Transverse colon (tissue), 4 donors: ENCODE data around the gene CCN2. TPM values are rescaled to one million over a fixed set of nuclear protein-coding genes. Genes with fewer than 3 reads are reported as not detected.
A peak's percentile ranks its signal among the peaks of the same experiment; 100 is the strongest.

Source experiments
- DNase-seq: peaks from one replicate; pipeline ENCODE4 v3.0.0-alpha.2; 2019
- H3K27ac ChIP-seq, 4 donors: fragments of 200-600 bp; sonication (generic); 2 replicates each; pipeline ENCODE4 v1.5.1; 2016 to 2018; ENCODE audit warnings: inconsistent platforms in 4 of 4
- H3K27me3 ChIP-seq: fragments of 200-600 bp; sonication (generic); 2 replicates; pipeline ENCODE4 v1.5.1; 2017; ENCODE audit warnings: inconsistent platforms
- H3K36me3 ChIP-seq, 4 donors: fragments of 200-600 bp; sonication (generic); 2 replicates each; pipeline ENCODE4 v1.5.1; 2017 to 2019; ENCODE audit warnings: inconsistent platforms in 4 of 4
- H3K4me1 ChIP-seq, 4 donors: fragments of 200-600 bp; sonication (generic); 2 replicates each; pipeline ENCODE4 v1.5.1; 2017 to 2020; ENCODE audit warnings: inconsistent platforms in 4 of 4
- H3K4me3 ChIP-seq, 4 donors: fragments of 200-600 bp; sonication (generic); 1 replicate in 1 of 4; 2 replicates in 3 of 4; pipeline versions ENCODE4 v1.5.1 to v1.6.1; 2017 to 2019; ENCODE audit warnings: inconsistent platforms in 4 of 4
- H3K9me3 ChIP-seq, 2 donors: fragments of 200-600 bp; sonication (generic); 2 replicates each; pipeline ENCODE4 v1.5.1; 2017 to 2019; ENCODE audit warnings: inconsistent platforms in 2 of 2
- EP300 ChIP-seq: sonication (generic); formaldehyde crosslinking; IDR thresholded peaks from one replicate; pipeline ENCODE4 v1.6.1; 2017; ENCODE audit warnings: antibody characterized with exemption, low read depth
- POLR2A ChIP-seq: fragments of 450-650 bp; IDR thresholded peaks from one replicate; pipeline ENCODE4 v1.6.1; 2016; ENCODE audit warnings: antibody characterized with exemption, mild to moderate bottlenecking, moderate library complexity
- POLR2AphosphoS5 ChIP-seq, 3 donors: sonication (generic); formaldehyde crosslinking; IDR thresholded peaks; one replicate each; pipeline ENCODE4 v1.6.1; 2016; ENCODE audit warnings: antibody characterized with exemption in 3 of 3
- WGBS, 2 donors: methylation state at CpG; one replicate each; pipeline ENCODE4 v1.1.5; 2018; ENCODE audit warnings: low coverage in 1 of 2; 5-methylcytosine and 5-hydroxymethylcytosine counted together
- in situ Hi-C, 4 donors: fragments of 200-750 bp; cut with MboI; loops; one replicate each; pipeline versions ENCODE4 v1.15.0 to v1.15.1; 2017; ENCODE audit warnings: low sequenced_read_pairs in 3 of 4, low pct_ligation_motif_present in 1 of 4, low pct_unique_long_range_greater_than_20kb in 1 of 4
- intact Hi-C: fragments of 100-400 bp; cut with DNase I; formaldehyde crosslinking; loops from one replicate; pipeline ENCODE4 v1.15.1; 2023; ENCODE audit warnings: low total_unique reads
- total RNA-seq, 4 donors: library from RNA; depleted of rRNA; stranded (reverse); fragments of >200 nt; gene quantifications; one replicate each; pipeline ENCODE4 v1.1.0, GENCODE V29; 2016
- TF ChIP-seq, protein P1 (sequence below), 5 experiments: fragments of 200-600 bp in 3 of 5; fragments of 450-650 bp in 2 of 5; sonication (generic) in 3 of 5; IDR thresholded peaks; 1 replicate in 2 of 5; 2 replicates in 3 of 5; pipeline ENCODE4 v1.5.1; 2016 to 2017; ENCODE audit warnings: antibody characterized with exemption in 5 of 5, inconsistent platforms in 3 of 5, mild to moderate bottlenecking in 2 of 5, moderate library complexity in 1 of 5

Gene CCN2
- total RNA-seq, 4 donors from 2014 or later: 37.0 to 146 (median 58.0) TPM

DNA sequence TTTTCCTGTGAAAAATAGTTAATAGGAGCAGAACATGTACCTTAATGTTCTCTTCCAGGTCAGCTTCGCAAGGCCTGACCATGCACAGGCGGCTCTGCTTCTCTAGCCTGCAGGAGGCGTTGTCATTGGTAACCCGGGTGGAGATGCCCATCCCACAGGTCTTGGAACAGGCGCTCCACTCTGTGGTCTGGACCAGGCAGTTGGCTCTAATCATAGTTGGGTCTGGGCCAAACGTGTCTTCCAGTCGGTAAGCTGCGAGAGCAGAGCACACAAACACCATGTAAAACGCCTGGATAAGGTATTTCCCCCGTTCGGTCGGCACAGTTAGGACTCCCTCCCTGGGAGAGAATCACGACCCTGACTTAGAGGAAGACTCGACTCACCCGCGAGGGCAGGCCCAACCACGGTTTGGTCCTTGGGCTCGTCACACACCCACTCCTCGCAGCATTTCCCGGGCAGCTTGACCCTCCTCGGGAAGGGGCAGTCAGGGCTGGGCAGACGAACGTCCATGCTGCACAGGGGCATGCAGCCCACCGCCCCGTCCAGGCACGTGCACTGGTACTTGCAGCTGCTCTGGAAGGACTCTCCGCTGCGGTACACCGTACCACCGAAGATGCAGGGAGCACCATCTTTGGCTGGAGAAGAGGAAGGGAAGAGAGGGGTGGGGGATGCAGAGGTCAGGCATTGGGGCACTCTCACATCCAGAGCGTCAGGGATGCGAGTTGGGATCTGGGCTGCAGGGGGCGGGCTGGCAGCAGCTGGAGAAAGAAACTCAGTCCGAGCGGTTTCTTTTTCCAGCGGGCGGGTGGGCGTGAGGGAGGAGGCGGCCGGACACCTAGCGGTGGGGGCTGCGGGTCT lies 1.0 kb downstream of the CCN2 start:
- DNase-seq: peak; percentile 83
- in situ Hi-C loops (loop anchor here in 1 of 4 donors (25.0 kb wide), 1 partner anchor 262 kb away; no protein-coding TSS in a partner anchor), intact Hi-C loops (no loop called here)
- TF ChIP-seq POLR2AphosphoS5 (IDR thresholded peaks at IDR 0.05) (peak; percentile 19 to 48 (median 35)), POLR2A (peak; percentile 1), EP300 (no peak)
- TF ChIP-seq, protein P1, sequence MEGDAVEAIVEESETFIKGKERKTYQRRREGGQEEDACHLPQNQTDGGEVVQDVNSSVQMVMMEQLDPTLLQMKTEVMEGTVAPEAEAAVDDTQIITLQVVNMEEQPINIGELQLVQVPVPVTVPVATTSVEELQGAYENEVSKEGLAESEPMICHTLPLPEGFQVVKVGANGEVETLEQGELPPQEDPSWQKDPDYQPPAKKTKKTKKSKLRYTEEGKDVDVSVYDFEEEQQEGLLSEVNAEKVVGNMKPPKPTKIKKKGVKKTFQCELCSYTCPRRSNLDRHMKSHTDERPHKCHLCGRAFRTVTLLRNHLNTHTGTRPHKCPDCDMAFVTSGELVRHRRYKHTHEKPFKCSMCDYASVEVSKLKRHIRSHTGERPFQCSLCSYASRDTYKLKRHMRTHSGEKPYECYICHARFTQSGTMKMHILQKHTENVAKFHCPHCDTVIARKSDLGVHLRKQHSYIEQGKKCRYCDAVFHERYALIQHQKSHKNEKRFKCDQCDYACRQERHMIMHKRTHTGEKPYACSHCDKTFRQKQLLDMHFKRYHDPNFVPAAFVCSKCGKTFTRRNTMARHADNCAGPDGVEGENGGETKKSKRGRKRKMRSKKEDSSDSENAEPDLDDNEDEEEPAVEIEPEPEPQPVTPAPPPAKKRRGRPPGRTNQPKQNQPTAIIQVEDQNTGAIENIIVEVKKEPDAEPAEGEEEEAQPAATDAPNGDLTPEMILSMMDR (IDR thresholded peaks at IDR 0.05): peak; percentile 50 to 80 (median 61)
- Histone ChIP-seq H3K4me3 (peak overlapping the region; percentile 68 to 83 (median 81)), H3K9me3 (no peaks in the 10 kb centered on the region), H3K4me1 (peaks cover 1 to 34% (median 17%) of the 10 kb centered on the region in 4 donors), H3K27ac (peak overlapping the region; percentile 95 to 97 (median 96)), H3K27me3 (no peaks in the 10 kb centered on the region), H3K36me3 (no peaks in the 10 kb centered on the region)
- 8% methylated on average over 42 of the region's 42 CpGs; no CpG with 5 or more reads in 1 of the 2 donors for WGBS, 2 donors

DNA sequence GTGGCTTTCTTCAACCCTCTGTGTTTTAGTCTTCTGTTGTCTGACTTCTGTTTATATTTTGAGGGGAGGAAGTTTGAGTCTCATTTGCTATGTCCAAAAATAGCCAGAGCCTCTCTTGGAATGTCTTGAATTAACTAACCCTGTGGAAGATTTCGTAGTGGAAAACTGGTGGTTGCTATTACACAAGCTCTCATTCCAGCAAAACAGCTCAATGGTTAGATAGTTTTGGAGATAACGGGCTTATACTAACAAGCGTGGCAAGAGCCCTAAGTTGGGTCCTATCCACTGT lies 1.6 kb downstream of the CCN2 start:
- peak overlapping the region; percentile 95 to 97 (median 96) for H3K27ac ChIP-seq
- H3K27me3 ChIP-seq: no peaks in the 10 kb centered on the region
- H3K4me3 ChIP-seq: peak overlapping the region; percentile 68 to 83 (median 81)
- no peak for DNase-seq
- TF ChIP-seq EP300 (no peak), POLR2AphosphoS5 (IDR thresholded peaks at IDR 0.05) (peak in 1 of 3 donors; percentile 18), POLR2A (peak; percentile 26)
- TF ChIP-seq, protein P1 (IDR thresholded peaks at IDR 0.05): no peak
- H3K4me1 ChIP-seq: peaks cover 0 to 29% (median 14%) of the 10 kb centered on the region in 4 donors
- in situ Hi-C loops (loop anchor here in 1 of 4 donors (25.0 kb wide), 1 partner anchor 263 kb away; no protein-coding TSS in a partner anchor), intact Hi-C loops (no loop called here)
- 42 to 80% methylated on average over 1 to 3 of the region's 3 CpGs for WGBS, 2 donors
- H3K36me3 ChIP-seq: no peaks in the 10 kb centered on the region
- H3K9me3 ChIP-seq: no peaks in the 10 kb centered on the region

DNA sequence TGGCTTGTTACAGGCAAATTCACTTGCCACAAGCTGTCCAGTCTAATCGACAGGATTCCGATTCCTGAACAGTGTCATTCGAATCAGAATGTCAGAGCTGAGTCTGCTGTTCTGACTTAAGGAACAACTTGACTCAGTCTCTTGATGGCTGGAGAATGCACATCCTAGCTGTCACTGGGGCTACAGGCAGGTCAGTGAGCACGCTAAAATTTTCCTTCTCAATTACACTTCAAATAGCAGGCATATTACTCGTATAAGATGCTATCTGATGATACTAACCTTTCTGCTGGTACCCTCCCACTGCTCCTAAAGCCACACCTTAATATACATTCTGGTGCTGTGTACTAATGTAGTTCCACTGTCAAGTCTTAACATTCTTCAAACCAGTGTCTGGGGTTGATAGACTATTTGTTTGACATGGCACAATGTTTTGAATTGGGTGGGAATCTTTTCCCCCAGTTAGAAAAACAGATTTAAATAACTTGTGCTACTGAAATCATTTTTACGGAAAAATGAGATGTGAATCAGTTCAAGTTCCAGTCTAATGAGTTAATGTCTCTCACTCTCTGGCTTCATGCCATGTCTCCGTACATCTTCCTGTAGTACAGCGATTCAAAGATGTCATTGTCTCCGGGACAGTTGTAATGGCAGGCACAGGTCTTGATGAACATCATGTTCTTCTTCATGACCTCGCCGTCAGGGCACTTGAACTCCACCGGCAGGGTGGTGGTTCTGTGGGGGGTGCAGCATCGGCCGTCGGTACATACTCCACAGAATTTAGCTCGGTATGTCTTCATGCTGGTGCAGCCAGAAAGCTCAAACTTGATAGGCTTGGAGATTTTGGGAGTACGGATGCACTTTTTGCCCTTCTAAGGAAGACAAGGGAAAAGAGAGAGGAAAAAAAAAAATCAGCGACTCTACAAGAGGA lies 2.2 kb downstream of the CCN2 start:
- DNase-seq: no peak
- intact Hi-C loops: no loop called here
- Histone ChIP-seq H3K36me3 (no peaks in the 10 kb centered on the region), H3K27ac (peak overlapping the region; percentile 95 to 97 (median 96)), H3K9me3 (no peaks in the 10 kb centered on the region), H3K4me3 (peak overlapping the region; percentile 4 to 83 (median 81)), H3K4me1 (peaks cover 0 to 22% (median 8%) of the 10 kb centered on the region in 4 donors), H3K27me3 (no peaks in the 10 kb centered on the region)
- TF ChIP-seq POLR2AphosphoS5 (IDR thresholded peaks at IDR 0.05) (peak; percentile 9 to 78 (median 25)), EP300 (no peak), POLR2A (no peak)
- TF ChIP-seq, protein P1 (IDR thresholded peaks at IDR 0.05): no peak
- WGBS, 2 donors: 70 to 82% methylated on average over 12 to 18 of the region's 18 CpGs
- in situ Hi-C loops: loop anchor here in 1 of 4 donors (25.0 kb wide), 1 partner anchor 263 kb away; no protein-coding TSS in a partner anchor
